PC-9 (cell line): Measurements from ENCODE around the gene MECR.

Source experiments
- EZH2 ChIP-seq: fragments of 200-600 bp; sonication (generic); IDR thresholded peaks from 2 replicates; pipeline ENCODE4 v1.8.0; 2017; ENCODE audit warnings: antibody characterized with exemption, low read depth
- TF ChIP-seq, protein P1 (sequence below): fragments of 200-600 bp; sonication (generic); conservative IDR thresholded peaks from 2 replicates; pipeline ENCODE4 v1.6.1; 2017; ENCODE audit warnings: mixed run types, antibody characterized with exemption, mild to moderate bottlenecking, moderate library complexity

DNA sequence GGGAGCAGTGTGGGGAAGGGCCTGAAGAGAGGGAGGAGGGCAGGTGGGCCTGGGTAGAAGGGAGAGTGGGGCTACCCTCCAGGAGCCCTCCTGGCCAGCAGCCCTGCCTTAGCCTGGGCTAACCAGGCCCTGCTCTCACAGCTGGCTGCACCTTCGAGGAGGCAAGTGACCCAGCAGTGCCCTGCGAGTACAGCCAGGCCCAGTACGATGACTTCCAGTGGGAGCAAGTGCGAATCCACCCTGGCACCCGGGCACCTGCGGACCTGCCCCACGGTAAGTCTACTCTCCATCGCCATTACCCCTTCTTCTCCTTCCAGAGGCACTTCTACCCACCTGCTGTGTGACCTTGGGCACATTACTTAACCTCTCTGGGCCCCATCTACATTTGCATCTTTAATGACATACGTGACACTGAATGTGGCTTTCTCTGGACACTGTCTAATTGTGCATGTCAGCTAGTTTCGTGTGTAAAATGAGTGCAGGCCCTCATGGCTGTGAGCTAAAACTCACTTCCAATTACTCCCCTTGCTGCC is 24.5 kb upstream of the MECR start:
- TF ChIP-seq, protein P1, sequence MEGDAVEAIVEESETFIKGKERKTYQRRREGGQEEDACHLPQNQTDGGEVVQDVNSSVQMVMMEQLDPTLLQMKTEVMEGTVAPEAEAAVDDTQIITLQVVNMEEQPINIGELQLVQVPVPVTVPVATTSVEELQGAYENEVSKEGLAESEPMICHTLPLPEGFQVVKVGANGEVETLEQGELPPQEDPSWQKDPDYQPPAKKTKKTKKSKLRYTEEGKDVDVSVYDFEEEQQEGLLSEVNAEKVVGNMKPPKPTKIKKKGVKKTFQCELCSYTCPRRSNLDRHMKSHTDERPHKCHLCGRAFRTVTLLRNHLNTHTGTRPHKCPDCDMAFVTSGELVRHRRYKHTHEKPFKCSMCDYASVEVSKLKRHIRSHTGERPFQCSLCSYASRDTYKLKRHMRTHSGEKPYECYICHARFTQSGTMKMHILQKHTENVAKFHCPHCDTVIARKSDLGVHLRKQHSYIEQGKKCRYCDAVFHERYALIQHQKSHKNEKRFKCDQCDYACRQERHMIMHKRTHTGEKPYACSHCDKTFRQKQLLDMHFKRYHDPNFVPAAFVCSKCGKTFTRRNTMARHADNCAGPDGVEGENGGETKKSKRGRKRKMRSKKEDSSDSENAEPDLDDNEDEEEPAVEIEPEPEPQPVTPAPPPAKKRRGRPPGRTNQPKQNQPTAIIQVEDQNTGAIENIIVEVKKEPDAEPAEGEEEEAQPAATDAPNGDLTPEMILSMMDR: no peak
- TF ChIP-seq EZH2: no peak
